ENCODE measurements around the gene TGM2.

DNA sequence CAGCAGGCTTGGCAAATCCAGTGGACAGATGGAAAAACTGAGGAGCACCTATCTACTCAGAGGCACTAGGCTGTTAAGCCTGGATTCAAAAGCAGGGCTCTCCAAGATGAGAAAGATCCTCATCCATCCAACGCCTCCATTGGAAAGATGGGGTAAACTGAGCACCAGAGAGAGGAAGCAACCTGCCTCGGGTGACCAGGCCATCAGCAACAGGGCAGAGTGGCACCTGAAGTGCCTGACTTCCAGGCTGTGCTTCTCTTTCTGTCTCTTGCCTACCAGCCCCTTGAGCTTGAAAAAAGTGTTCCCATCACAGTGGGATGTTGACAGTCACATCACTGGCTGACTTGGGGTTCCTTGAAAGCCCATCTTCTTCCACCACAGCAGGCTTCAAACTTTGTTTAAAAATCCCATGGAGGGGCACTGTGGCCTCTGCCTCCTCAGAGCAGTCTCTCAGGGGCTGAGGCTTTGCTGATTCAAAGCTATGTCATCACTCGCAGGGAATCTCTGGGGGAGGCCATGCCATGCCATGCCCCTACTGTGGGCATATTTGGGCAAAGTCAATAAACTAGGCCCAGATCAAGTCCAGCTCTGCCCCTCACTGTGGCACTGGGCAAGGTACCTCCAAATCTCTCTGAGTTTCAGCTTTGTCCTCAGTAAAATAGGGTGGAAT is 44.8 kb upstream of the TGM2 start:
- TF ChIP-seq POLR2H (tag; IDR thresholded peaks at IDR 0.05; ENCODE audit: low read depth) = no peak
- no peak for TF ChIP-seq POLR2AphosphoS5 (IDR thresholded peaks at IDR 0.05; ENCODE audit: control insufficient read depth, insufficient read depth, low read depth, low read length)
- no peak for TF ChIP-seq TCF7 (IDR thresholded peaks at IDR 0.05; ENCODE audit: borderline replicate concordance)
- TF ChIP-seq MAZ (CRISPR knock-in tag; conservative IDR thresholded peaks at IDR 0.05 in 1 of 2, IDR thresholded peaks at IDR 0.05 in 1 of 2) = no peak
- TF ChIP-seq TARDBP (IDR thresholded peaks at IDR 0.05) = no peak
- TF ChIP-seq ZNF121 (CRISPR knock-in tag; conservative IDR thresholded peaks at IDR 0.05) = no peak
- TF ChIP-seq FOXA1 (IDR thresholded peaks at IDR 0.05; ENCODE audit: borderline replicate concordance) = no peak
- TF ChIP-seq, protein P1, sequence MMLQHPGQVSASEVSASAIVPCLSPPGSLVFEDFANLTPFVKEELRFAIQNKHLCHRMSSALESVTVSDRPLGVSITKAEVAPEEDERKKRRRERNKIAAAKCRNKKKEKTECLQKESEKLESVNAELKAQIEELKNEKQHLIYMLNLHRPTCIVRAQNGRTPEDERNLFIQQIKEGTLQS (IDR thresholded peaks at IDR 0.05) = no peak
- TF ChIP-seq, protein P1 (CRISPR knock-in tag; conservative IDR thresholded peaks at IDR 0.05) = no peak
